ENCODE results near the gene SUN2. TPM values are rescaled to one million over a fixed set of nuclear protein-coding genes. Genes with fewer than 3 reads are reported as not detected.
A peak's percentile ranks its signal among the peaks of the same experiment; 100 is the strongest.

The SUN2 gene
- total RNA-seq, 6 donors from 2014 or later: 191 to 436 (median 275) TPM

DNA sequence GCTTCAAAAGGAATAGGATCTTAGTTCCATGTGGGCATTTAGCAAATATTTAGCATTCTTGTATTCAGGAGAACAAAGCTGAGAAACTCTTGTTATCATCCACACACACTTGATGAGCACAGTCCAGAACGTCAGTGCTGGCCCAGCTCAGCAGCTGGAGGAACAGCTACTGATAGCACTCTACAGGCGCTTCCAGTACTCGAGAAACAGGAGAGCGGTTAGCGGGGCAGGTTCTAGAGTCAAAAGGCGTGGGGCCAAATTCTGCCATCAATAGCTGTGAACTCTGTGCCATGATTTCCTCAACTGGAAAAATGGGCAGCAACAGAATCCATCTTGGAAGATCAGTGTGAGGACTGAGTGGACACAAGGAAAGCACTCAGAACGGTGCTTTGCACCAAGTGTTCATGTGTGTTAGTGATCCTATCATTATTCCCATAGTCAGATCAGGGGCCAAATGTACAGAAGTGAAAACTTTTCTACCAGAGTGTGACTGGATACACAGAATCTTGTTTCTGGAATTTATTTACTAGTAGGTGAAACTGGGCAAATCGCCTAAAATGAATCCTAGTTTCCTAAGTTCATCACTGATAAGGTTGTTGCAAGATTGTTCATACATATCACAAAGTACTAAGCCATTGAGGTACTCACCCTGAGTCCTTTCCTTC is 58.2 kb downstream of the SUN2 start:
- TF ChIP-seq POLR2AphosphoS5 (IDR thresholded peaks at IDR 0.05): peak in 1 of 2 donors; percentile 6
- TF ChIP-seq EP300 (IDR thresholded peaks at IDR 0.05): no peak
- TF ChIP-seq POLR2A (IDR thresholded peaks at IDR 0.05): no peak
- TF ChIP-seq, protein P1, sequence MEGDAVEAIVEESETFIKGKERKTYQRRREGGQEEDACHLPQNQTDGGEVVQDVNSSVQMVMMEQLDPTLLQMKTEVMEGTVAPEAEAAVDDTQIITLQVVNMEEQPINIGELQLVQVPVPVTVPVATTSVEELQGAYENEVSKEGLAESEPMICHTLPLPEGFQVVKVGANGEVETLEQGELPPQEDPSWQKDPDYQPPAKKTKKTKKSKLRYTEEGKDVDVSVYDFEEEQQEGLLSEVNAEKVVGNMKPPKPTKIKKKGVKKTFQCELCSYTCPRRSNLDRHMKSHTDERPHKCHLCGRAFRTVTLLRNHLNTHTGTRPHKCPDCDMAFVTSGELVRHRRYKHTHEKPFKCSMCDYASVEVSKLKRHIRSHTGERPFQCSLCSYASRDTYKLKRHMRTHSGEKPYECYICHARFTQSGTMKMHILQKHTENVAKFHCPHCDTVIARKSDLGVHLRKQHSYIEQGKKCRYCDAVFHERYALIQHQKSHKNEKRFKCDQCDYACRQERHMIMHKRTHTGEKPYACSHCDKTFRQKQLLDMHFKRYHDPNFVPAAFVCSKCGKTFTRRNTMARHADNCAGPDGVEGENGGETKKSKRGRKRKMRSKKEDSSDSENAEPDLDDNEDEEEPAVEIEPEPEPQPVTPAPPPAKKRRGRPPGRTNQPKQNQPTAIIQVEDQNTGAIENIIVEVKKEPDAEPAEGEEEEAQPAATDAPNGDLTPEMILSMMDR (IDR thresholded peaks at IDR 0.05): no peak
- Histone ChIP-seq H3K4me3 (peak overlapping the region in 1 of 4 donors; percentile 65), H3K27me3 (no peaks in the 10 kb centered on the region), H3K36me3 (peaks cover 0 to 22% (median 1%) of the 10 kb centered on the region in 4 donors), H3K27ac (peak overlapping the region; percentile 41 to 99 (median 98)), H3K4me1 (peaks cover 57 to 71% (median 61%) of the 10 kb centered on the region in 4 donors), H3K9me3 (no peaks in the 10 kb centered on the region)
- ATAC-seq (ENCODE audit: low FRiP score in 2 of 2) (no peak), DNase-seq (no peak)
- 63 to 77% methylated on average over 8 of the region's 8 CpGs for WGBS, 2 donors

DNA sequence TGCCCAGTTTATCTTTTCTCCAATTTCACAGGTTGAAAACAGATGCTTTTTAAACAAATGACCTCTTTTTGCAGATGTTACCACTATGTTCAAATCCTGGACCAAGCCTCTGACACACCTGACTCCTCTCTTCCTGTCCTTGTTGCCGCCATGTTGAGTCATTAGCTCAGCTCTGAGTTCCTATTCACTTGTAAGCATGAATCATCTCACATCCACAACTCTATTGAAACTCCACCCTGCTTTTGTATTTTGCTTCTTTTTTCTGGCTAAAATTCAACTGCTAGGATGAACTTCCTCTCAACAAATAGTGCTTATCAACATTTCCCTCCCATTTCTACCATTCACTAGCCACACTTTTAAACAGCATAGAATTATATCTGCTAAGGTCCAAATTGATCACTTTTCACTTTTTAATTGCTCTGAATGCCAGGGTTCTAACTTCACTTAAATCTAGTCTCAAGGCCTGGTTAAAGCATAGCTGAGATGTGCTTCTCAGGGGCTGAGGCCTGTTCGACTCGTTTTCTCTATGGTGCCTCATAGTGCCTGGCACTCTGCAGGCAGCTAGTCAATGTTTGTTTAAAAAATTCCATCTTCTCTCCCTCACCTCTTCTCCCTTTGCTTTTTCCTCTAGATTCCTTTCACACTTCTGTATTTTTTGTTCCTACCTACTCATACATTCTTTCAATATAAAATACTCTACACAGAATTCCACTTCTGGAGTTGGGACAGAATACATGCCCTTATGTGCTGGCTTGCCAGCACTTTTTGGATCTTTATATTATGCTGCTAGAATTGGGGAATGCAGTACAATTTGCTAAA is 59.0 kb downstream of the SUN2 start:
- Histone ChIP-seq H3K4me3 (peak overlapping the region in 1 of 4 donors; percentile 65), H3K9me3 (no peaks in the 10 kb centered on the region), H3K36me3 (peaks cover 0 to 28% (median 4%) of the 10 kb centered on the region in 4 donors), H3K27me3 (no peaks in the 10 kb centered on the region), H3K27ac (peak overlapping the region; percentile 41 to 99 (median 98)), H3K4me1 (peaks cover 57 to 71% (median 60%) of the 10 kb centered on the region in 4 donors)
- DNase-seq (peak in 1 of 2 donors; percentile 51), ATAC-seq (ENCODE audit: low FRiP score in 2 of 2) (no peak)
- WGBS, 2 donors: 24 to 32% methylated on average over 3 of the region's 3 CpGs
- TF ChIP-seq POLR2AphosphoS5 (IDR thresholded peaks at IDR 0.05): peak in 1 of 2 donors; percentile 23
- TF ChIP-seq EP300 (IDR thresholded peaks at IDR 0.05): no peak

DNA sequence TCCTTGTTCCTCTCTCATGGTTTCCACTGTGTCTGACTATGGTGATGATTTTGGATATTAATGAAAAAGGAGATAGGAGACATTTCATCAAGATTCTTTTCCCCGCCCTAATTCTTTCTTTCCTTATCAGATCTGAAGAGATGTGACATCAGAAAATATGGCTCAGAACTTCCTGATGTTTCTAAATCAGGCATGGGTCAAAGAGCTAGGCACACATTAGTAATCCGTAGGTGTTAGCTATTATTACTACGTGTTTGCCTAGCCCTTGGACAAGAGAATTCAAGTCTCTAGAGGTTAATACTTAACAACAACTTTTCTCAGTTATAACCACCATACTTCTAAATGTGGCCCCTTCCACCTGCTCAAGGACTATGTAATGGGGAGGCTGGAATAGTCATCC is 60.9 kb downstream of the SUN2 start:
- H3K36me3 ChIP-seq: peaks cover 0 to 39% (median 6%) of the 10 kb centered on the region in 4 donors
- no peak overlapping the region for H3K4me3 ChIP-seq
- peak overlapping the region in 3 of 4 donors; percentile 97 to 99 (median 98) for H3K27ac ChIP-seq
- H3K27me3 ChIP-seq: no peaks in the 10 kb centered on the region
- TF ChIP-seq, protein P1 (IDR thresholded peaks at IDR 0.05): no peak
- TF ChIP-seq POLR2A (IDR thresholded peaks at IDR 0.05) (no peak), EP300 (IDR thresholded peaks at IDR 0.05) (no peak), POLR2AphosphoS5 (IDR thresholded peaks at IDR 0.05) (no peak)
- DNase-seq (no peak), ATAC-seq (ENCODE audit: low FRiP score in 2 of 2) (no peak)
- H3K9me3 ChIP-seq: no peaks in the 10 kb centered on the region
- 52 to 62% methylated on average over 3 of the region's 3 CpGs for WGBS, 2 donors
- peaks cover 51 to 66% (median 56%) of the 10 kb centered on the region in 4 donors for H3K4me1 ChIP-seq

DNA sequence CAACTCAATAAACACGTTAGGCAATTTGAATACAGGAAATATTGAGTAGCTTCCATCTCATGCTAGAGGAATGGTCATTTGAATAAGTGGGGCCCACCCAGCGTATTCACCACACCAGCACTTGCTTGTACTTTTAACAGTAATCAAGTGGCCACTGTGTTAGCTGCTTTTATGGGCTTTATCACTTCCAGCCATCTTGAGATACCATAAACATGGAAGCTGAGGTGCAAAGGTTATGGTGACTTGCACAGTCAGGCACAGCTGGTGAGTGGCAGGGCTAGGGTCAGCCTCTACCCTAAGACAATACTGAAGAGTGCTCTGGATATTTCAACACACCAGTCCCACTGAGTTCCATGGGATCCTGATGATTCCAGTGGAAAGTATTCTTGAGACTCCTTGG is 61.7 kb downstream of the SUN2 start:
- Histone ChIP-seq H3K36me3 (peaks cover 0 to 48% (median 11%) of the 10 kb centered on the region in 4 donors), H3K4me3 (no peak overlapping the region), H3K27ac (peak overlapping the region; percentile 35 to 99 (median 98)), H3K4me1 (peaks cover 44 to 58% (median 49%) of the 10 kb centered on the region in 4 donors), H3K9me3 (no peaks in the 10 kb centered on the region), H3K27me3 (no peaks in the 10 kb centered on the region)
- ATAC-seq (ENCODE audit: low FRiP score in 2 of 2) (no peak), DNase-seq (no peak)
- no peak for TF ChIP-seq EP300 (IDR thresholded peaks at IDR 0.05)
- TF ChIP-seq, protein P1 (IDR thresholded peaks at IDR 0.05): no peak
- 77 to 78% methylated on average over 2 of the region's 2 CpGs for WGBS, 2 donors

DNA sequence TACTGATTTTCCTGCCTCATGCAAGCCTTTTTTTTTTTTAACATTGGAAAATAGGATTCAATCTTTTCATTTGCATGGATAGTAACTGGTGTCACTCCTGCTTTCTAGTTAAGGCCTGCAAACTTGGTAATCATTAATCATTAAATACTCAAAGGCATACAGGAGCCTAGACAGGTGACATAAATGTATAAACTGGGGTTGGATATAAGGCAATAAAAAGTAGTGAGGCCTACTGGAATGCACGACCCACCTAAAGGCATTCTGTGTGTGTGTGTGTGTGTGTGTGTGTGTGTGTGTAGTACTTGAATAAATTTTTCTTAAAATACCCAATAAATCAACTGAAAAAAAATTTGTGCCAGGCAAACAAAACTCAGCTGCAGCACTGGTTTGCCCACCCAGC is 66.1 kb downstream of the SUN2 start:
- ATAC-seq (ENCODE audit: low FRiP score in 2 of 2) (no peak), DNase-seq (no peak)
- Histone ChIP-seq H3K4me1 (peaks cover 0 to 14% (median 9%) of the 10 kb centered on the region in 4 donors), H3K27ac (no peak overlapping the region), H3K4me3 (no peak overlapping the region), H3K9me3 (no peaks in the 10 kb centered on the region), H3K36me3 (peaks cover 17 to 90% (median 54%) of the 10 kb centered on the region in 4 donors), H3K27me3 (no peaks in the 10 kb centered on the region)
- TF ChIP-seq EP300 (IDR thresholded peaks at IDR 0.05) (no peak), POLR2AphosphoS5 (IDR thresholded peaks at IDR 0.05) (no peak), POLR2A (IDR thresholded peaks at IDR 0.05) (no peak)
- TF ChIP-seq, protein P1 (IDR thresholded peaks at IDR 0.05): no peak
- WGBS, 2 donors: 50 to 67% methylated on average over 1 of the region's 1 CpG

All from upper lobe of left lung (tissue), 6 donors.